Thyroid gland (tissue), 4 donors: ENCODE measurements around the gene FYB1.

ENCODE experiments used
- POLR2A ChIP-seq, 2 donors: fragments of 450-650 bp; IDR thresholded peaks; one replicate each; pipeline ENCODE4 v1.6.1; 2017; ENCODE audit warnings: antibody characterized with exemption in 2 of 2, mild to moderate bottlenecking in 2 of 2, moderate library complexity in 1 of 2
- TF ChIP-seq, protein P1 (sequence below), 6 experiments: fragments of 200-600 bp in 3 of 6; fragments of 450-650 bp in 3 of 6; sonication (generic) in 3 of 6; IDR thresholded peaks; one replicate each; pipeline ENCODE4 v1.5.1; 2016 to 2019; ENCODE audit warnings: antibody characterized with exemption in 6 of 6, mild to moderate bottlenecking in 2 of 6, inconsistent platforms in 1 of 6, moderate library complexity in 1 of 6

DNA sequence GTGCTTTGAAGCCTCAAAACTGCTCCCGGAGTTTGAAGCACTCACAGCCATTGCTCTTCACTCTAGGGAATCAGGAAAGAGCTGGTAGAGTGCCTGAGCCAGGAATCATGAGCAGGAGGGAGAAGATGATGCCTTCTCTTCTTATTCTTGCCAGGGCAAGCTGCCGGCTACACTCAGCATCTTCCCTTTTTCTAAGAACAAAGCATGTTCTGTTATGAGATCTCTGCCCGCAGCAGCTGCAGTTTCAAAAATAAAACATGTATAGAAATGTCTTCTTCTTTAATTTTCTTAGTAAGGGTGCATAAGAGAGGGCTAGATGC lies 87.3 kb downstream of the FYB1 start:
- TF ChIP-seq, protein P1, sequence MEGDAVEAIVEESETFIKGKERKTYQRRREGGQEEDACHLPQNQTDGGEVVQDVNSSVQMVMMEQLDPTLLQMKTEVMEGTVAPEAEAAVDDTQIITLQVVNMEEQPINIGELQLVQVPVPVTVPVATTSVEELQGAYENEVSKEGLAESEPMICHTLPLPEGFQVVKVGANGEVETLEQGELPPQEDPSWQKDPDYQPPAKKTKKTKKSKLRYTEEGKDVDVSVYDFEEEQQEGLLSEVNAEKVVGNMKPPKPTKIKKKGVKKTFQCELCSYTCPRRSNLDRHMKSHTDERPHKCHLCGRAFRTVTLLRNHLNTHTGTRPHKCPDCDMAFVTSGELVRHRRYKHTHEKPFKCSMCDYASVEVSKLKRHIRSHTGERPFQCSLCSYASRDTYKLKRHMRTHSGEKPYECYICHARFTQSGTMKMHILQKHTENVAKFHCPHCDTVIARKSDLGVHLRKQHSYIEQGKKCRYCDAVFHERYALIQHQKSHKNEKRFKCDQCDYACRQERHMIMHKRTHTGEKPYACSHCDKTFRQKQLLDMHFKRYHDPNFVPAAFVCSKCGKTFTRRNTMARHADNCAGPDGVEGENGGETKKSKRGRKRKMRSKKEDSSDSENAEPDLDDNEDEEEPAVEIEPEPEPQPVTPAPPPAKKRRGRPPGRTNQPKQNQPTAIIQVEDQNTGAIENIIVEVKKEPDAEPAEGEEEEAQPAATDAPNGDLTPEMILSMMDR (IDR thresholded peaks at IDR 0.05) = no peak
- no peak for TF ChIP-seq POLR2A (IDR thresholded peaks at IDR 0.05)
